HT-29 (cell line): ENCODE data around the gene CHCT1. TPM values are rescaled to one million over a fixed set of nuclear protein-coding genes. Genes with fewer than 3 reads are reported as not detected.
"Not testable (repeated sequence)": the region's sequence is repeated elsewhere in the genome, so short reads cannot be mapped to it uniquely, and the experiment has no call there.

Source experiments
- DNase-seq: peaks from one replicate; pipeline ENCODE4 v3.0.0-alpha.2; 2015; ENCODE audit warnings: low spot score
- total RNA-seq: library from RNA; depleted of rRNA; stranded (reverse); fragments of >200 nt; shearing (Covaris generic); gene quantifications from 2 replicates; pipeline ENCODE4 v1.2.3, GENCODE V29; 2014; rRNA removed

CHCT1 gene
- not detected in 2 replicates for total RNA-seq

DNA sequence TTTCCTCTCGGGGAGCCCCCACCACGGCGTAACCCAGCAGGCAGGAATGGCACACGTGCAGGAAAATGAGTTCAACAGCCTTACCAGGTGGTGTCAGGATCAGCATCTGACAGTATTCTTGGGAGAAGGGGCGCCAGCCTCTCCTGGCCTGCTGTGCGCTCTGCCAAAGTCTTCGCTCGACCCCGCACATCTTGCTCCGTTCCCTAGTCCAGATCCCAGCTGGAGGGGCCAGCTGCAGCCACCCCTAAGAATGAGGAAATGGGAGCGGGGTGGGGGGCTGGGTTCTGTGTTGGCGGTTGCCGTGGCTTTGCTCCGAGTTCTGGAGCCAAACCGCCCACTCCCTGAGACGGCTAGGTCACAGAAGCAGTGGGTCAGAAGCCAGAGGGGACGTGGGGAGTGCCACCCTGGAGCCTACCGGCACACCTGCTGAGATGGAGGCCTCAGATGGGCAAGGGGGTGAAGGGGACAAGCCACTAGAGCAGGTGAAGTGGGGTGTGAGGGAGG is at the start of gene CHCT1:
TSS of gene CHCT1 (plus strand) at position 328 of the 504 bp plus-strand sequence. CDS start at position 432, 104 bp downstream.
- DNase-seq = no peak

DNA sequence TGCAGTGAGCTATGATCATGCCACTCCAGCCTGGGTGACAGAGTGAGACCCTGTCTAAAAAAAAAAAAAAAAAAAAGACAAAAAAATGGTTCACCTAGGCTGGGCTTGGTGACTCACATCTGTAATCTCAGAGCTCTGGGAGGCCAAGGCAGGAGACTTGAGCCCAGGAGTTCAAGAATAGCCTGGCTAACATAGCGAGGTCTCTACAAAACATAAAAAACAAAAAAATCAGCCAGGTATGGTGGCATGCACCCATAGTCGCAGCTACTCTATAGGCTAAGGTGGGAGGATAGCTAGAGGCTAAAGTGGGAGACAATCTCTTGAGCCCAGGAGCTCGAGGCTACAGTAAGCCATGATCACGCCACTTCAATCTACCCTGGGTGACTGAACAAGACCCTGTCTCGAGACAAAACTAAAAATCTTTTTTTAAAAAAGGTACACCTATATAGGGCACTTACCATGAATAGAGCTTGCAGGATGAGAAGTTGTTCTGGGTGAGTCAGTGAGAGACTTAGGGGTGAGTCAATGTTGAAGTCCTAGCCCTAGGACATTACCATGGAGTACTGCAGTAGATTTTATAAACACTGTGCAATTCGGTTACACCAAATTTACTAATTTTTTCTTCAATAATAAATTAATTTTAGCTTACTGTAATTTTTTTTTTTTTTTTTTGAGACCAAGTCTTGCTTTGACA is 49.4 kb upstream of the CHCT1 start:
- no peak for DNase-seq

DNA sequence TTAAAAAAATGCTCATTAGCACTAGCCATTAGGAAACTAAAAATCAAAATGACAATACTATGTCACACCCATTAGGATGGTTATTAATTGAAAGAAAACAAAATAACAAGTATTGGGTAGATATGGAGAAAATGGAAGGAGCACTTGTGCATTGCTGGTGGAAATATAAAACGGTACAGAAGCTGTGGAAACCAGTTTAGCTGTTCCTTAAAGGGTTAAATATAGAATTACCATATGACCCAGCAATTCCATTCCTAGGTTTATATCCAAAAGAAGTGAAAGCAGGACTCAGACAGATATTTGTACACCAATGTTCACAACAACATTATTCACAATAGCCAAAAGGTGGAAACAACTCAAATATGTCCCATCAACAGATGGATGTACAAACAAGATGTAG is 44.1 kb upstream of the CHCT1 start:
- DNase-seq = not testable (repeated sequence)

DNA sequence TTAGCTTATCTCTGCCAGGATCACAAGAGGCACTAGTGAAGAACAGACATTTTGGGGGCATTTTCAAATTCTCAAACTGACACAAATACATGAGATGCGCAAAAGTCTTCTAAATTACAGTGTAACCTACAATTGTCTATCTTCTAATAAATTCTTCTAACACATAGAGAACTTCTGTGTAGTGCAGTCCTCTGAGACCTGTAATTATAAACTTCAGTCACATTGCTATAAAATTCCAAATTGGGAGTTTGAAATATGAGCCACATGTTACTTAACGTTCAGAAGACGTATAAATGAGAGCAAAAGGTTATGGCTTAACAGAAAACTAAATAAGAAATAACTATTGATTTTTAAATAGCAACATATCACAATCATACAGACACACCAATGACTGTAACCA is 42.8 kb upstream of the CHCT1 start:
- not testable (repeated sequence) for DNase-seq

DNA sequence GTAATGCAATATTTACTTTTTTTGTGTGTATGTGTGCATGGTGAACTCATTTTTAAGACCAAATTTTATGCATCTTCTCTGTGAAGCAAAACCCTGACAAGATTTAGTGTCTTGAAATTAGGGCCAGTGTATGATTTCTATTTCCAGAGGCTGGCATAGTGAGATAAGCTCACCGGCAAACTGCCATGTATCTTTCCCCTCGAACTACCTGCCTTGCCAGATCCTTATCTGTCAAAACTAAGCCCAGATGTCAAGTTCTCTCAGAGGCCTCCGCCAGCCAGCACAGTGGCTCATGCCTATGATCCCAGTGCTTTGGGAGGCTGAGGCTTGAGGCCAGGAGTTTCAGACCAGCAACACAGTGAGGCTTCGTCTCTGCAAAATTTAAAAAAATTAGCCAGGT is 40.3 kb upstream of the CHCT1 start:
- DNase-seq = no peak

DNA sequence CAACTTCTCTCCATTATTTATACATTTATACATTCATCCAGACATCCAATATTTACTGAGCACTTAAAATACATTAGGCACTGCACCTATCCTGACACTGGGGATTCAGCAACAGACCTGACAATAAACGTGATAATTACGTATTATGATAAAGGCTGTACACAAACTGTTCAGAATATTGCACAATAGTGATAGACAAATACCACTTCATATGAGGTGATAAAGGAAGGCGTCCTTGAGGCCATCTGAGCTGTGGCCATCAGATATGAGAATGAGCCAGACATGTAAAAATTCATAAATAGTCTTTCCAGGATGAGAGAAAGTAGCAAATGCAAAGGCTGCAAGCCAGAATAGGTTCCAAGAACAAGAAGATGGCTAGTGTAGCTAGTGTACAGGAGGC is 38.9 kb upstream of the CHCT1 start:
- no peak for DNase-seq

DNA sequence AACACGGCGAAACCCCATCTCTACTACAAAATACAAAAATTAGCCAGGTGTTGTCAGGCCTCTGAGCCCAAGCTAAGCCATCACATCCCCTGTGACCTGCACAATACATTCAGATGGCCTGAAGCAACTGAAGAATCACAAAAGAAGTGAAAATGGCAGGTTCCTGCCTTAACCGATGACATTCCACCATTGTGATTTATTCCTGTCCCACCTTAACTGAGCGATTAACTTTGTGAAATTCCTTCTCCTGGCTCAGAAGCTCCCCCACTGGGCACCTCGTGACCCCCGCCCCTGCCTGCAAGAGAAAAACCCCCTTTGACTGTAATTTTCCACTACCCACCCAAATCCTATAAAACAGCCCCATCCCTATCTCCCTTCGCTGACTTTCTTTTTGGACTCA is 37.4 kb upstream of the CHCT1 start:
- not testable (repeated sequence) for DNase-seq

DNA sequence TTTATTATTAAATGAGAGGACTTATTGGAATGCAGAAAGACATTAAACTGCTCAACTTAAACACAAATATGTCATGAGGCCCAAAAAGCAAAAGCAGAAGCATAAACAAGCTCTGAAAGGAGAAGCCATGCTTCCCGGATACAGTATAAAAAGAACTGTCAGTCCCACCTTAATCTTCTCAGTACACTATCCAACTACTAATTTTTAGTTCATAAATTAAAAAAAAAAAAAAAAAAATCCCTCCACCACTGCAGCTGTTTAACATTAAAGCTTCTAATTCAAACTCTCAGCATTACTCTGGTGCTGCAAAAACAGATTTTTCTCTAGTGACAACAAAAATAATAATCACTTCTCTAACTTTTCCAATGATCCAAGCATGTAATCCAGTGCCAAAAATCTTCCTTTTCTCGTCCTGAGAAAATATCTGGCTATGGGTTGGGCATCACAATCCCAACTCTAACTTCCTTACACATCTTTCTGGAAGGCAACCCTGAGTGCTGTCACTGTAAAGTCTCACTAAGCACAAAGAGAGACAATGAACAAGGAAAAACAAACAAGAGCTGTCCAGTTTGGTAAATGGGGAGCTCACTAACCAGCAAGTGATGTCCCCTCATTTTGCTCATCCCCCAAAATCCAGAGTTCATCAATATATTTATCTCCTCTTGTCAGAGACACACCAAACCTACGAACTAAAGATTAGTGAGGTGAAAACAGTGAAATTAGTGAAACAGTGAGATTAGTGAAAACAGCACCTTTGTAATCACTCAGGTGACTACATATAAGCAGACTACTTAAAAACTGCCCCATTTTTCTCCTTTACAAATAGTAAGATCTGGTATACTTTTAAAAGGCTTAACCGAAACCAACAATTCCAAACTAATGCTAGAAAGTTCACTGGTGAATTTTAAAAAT is 35.9 kb upstream of the CHCT1 start:
- DNase-seq = no peak

DNA sequence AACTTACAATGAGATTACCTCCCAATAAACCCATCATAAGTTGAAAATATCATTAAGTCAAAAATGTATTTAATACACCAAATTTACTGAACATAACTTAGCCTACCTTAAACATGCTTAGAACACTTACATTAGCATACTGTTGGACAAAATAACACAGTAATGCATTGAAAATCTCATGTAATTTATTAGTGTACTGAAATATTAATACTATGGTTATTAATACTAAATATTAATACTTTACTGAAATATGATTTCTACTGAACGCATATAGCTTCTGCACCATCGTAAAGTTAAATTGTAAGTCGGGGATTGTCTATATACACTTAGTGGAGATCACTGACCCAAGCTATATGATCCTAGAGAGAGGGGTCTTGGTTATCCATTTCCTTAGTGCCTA is 34.6 kb upstream of the CHCT1 start:
- DNase-seq = no peak

DNA sequence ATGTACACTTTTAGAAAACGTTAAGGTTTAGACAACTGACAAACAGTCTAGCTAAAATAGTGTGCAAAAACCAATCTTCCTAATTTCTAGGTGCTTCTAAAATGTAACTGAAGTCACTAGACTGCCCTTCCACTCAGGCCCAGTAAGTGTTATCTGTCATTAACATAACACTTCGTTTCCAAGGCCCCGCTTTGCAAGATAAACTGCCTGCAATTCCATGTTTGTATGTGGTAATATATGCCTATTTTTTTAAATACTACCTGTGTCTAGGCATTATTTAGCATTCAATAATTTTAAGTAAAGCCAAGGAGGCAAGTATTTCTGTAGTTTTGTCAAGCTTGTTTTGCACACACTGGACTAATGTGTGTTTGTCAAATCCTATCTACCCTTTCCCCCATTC is 33.5 kb upstream of the CHCT1 start:
- no peak for DNase-seq

DNA sequence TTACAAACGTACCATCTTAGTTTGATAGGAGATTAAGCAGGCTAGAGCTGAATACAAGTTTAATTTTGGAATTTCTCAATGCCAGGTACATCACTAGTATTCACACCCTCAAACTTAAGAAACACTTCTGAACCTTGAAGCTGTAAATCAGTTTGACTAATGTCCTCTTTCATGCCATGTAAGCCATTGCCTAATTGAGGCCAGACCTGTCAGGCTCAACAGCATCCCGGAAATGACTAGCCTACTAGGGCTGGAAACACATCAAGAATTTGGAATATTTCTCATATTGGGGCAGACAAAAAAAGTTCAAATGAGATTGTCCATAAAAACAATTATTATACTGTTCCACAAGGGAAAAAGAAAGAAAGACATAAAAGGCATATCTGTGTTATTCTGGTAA is 32.1 kb upstream of the CHCT1 start:
- no peak for DNase-seq

DNA sequence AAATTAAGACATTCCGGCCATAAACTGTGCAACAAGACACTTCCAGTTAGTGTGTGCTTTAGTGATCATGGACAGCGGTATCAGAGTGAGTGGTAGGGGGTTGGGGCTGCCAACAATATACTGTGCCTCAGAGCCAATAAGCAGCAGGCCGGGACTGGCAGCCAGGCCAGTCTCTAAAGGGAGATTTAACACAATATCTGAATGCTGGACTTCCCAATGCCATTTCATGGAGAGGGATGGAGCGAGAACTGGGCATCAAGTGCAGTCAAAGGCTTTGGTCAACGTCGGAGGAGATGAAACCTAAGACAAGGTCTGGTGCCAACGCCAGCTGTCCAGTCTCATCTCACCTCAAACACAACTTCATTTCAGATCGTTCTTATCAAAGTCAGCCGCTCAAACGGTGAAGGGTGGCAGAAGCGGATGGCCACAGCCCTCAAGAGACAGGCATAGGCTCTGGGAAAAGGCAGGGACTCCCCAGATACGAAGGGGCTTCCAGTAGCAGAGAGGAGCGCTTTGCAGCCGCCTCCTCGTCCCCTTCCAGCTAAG is 31.3 kb upstream of the CHCT1 start:
- DNase-seq = peak; percentile 59

DNA sequence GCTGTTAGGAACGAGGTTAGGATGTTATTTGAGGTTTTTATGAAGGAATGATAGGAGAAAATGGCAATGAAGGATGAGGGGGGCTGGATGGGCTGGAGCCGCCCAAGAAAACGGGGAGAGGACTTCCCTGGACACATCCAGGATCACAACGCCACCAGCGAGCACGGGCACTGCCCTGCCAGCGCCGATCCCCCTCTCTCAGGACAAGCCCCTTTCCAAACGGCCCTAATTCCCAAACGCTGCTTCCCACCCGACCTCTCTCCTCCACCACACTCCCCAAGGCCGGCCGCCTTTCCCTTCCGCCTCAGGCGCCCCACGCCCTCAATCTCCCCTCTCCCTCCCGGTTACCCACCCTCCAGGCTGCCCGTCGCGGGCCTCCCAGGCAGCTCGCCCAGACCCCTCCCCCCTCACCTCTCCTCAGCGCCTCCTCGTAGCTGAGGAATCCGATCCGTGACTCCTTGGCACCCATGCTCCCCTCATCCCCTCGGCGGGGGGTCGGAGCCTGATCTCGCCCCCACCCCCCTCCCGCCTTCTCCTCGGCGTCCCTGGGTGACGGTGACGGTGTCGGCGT is 30.7 kb upstream of the CHCT1 start:
- DNase-seq = no peak

DNA sequence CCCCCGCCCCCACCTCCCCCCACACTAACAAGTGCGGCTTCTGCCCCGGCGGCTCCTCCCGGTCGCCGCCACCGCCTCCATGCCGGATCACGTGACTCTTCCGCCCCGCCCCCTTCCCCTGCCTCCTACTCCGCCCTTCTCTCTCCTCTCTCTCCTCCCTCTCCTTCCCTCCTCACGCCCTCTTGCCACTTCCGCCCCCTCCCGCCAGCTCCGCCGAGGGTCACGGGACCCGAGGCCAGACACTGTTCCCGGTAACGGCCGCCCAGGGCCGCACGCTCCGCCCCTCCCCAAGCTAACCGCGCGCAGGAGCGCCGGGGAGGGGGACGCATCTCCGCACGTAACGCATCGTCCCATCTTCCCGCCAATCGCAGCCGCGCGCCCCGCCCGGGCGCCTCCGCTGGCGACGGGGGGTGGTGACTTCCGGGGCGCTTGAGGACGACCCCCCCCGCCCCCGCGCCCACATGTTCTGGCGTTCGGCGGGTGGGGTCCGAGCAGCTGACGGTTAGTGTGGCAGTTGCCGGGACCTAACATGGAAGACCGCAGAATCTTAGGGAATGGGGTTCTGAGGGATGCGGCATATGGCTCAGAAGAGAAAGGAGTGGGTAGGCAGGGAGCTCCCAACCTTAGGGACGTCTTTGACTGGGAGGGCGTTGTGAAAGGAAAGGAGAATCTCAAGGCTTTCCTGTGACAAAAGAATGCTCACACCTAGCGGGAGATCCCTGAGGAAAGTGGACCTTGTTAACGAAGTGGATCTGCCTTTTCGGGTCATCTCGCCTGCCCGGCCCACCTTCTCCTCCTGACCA is 30.0 kb upstream of the CHCT1 start, which contains the start of gene USP32:
TSS of gene USP32 (minus strand) at position 92 of the 803 bp plus-strand sequence. CDS start 194 bp downstream, outside the sequence.
- peak; percentile 96 for DNase-seq

DNA sequence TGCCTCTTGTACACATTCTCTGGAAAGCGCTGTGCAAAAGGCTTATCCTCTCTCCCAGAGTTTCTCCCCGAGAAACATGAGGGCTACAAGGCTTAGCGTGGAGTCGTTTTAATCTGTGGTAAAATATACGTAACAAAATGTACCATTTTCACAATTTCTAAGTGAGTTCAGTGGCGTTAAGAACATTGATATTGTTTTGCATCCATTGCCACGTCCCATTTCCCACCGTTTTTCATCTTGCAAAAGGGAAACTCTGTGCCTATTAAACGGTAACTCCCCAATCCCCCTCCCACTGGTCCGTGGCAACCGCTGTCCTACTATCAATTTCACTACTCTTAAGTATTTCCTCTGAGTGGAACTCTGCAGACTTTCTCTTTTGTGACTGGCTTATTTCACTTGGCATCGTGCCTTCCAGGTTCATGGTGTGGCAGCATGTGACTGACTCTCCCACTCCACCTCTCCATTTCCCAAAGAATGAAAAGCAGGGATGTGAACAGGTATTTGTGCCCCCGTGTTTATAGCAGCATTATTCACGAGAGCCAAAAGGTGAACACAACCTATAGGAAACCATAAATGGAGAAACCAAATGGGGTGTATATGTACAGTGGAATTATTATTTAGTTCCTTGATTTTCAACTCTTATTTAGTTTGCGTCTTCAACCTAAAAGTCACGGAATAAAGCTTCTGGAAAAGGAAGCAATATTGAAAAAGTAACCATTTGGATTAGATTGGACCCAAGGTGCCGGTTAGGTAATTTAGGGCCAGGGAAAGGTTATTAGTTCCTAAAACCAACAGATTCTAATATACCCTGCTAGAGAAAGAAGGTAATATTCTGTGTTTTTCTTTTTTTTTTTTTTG is 29.2 kb upstream of the CHCT1 start:
- peak; percentile 64 for DNase-seq

DNA sequence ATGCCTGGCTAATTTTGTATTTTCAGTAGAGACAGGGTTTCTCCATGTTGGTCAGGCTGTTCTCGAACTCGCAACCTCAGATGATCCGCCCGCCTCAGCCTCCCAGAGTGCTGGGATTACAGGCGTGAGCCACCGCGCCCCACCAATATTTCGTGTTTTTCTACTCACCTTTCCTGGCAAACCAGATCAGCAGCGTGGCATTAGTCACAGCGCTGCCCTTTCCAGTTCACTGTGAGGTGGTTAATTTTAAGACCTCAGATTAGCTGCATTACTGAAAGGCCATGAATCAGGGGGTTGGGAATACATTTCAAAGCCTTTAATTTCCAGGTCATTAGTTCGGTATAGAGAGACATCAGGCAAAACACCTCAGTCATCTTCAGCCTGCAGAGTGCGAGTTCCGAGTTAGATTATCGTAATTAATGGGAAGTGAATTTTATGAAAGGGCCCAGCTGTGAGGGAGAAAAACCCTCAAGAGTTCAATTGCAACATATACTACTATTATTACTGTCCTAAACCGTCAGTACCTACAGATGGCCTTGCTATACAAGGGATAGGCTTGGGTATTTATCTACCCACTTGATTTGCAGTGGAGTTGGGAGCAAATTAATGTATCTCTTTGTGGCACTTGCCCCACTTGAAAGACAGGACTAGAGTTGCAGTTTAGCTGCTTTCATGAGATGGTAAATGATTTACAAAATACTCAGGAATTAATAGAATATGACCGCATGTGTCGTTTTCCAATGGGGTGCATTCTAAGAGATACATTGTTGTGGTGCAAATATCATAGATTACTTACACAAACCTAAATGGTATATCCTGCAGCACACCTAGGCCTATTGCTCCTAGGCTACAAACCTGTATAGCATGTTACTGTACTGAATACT is 28.2 kb upstream of the CHCT1 start:
- DNase-seq = no peak

DNA sequence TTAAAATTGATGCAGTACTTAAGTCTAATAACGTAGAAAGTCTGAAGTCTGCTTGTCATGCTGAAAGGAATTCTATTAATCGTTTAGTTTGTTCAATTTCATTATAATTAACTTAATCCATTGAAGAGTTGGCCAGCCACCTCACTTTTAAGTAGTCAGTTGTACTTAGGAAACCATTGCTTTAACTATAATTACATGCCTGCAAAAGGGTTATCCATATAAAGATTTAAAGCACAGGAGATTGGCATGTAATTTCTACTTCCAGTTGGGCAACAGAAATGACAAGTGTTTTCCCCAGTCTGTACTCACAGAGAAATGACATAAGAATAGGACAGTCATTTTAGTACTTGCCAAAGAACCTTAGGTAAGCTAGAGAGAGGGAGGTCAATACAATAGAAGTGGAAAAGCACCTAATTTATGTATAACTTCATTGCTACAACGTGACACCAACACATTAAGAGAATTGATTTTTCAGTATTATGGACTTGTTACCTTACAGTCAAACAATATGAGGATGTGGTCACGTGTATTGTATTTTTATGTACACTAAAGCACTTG is 26.7 kb upstream of the CHCT1 start:
- DNase-seq = no peak

DNA sequence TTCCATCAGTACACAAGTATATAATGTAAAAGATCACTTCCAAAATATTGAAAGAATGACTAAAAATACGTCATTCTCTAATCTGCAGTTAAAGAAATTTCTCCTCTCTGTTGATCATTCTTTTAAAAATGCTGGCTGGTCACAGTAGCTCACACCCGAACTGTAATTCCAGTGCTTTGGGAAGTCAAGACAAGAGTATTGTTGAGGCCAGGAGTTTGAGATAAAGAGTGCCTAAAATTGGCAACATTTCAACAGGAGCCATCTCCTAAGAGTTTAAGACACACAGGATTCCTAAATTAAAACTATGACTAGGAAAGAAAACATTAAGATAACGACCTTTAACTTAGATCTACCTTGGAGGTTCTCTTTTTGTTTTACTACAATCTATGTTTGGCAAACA is 25.9 kb upstream of the CHCT1 start:
- no peak for DNase-seq
